Neural cell (in vitro differentiated cells): Measurements from ENCODE around the gene C3.

Experiments
- EP300 ChIP-seq: fragments of 450-650 bp; conservative IDR thresholded peaks from 2 replicates; pipeline ENCODE4 v1.6.1; 2014; ENCODE audit warnings: antibody characterized with exemption, mild to moderate bottlenecking, moderate library complexity; ENCODE audit not compliant: poor library complexity, severe bottlenecking
- EZH2 ChIP-seq: fragments of 200-600, 300-800 bp; shearing (Covaris generic), sonication (generic); IDR thresholded peaks from 2 replicates; pipeline ENCODE4 v1.6.1; 2014; ENCODE audit warnings: antibody characterized with exemption, low read length, borderline replicate concordance, mild to moderate bottlenecking; ENCODE audit not compliant: insufficient read depth, poor library complexity, severe bottlenecking

GRCh38 chr19:6718741-6719539, 1.5 kb downstream of the C3 start:
- no peak for TF ChIP-seq EZH2
- no peak for TF ChIP-seq EP300
